IMR-90 (cell line): ENCODE results near the gene ANKFY1. TPM values are rescaled to one million over a fixed set of nuclear protein-coding genes. Genes with fewer than 3 reads are reported as not detected.

Experiments used
- ATAC-seq: fragments of 200-7000 bp; cut with Tn5 transposase; 2 replicates; pipeline ENCODE4 v1.9.1; 2020; ENCODE audit warnings: low read depth, mild to moderate bottlenecking, moderate library complexity
- BruUV-seq: library from RNA; stranded (reverse); fragments of 400-500 nt; replicated peaks from 2 replicates; lab custom pipeline; 2021; lab: Mats Ljungman, UMichigan
- CTCF ChIA-PET: fragments of 300-600 bp; formaldehyde crosslinking; extraction: SDS; loops from one replicate; lab custom pipeline; 2021; ENCODE audit warnings: antibody characterized with exemption; lab: Yijun Ruan, JAX
- POLR2A ChIA-PET: fragments of 300-600 bp; sonication (Branson Sonifier 250); formaldehyde crosslinking; loops from one replicate; lab custom pipeline; 2022; ENCODE audit warnings: antibody characterized with exemption; ENCODE audit not compliant: unreplicated experiment; lab: Charles Lee
- DNase-seq: peaks from one replicate; pipeline ENCODE4 v3.0.0; 2013
- H2AFZ ChIP-seq: replicated peaks from 2 replicates; pipeline ENCODE3; 2013; ENCODE audit warnings: low read length, mild to moderate bottlenecking; ENCODE audit not compliant: poor library complexity
- H2AK5ac ChIP-seq: 2 replicates; pipeline ENCODE4 v1.6.1; 2013; ENCODE audit warnings: low read depth, low read length, inconsistent platforms
- H2AK9ac ChIP-seq: replicated peaks from 2 replicates; pipeline ENCODE3; 2013; ENCODE audit warnings: mild to moderate bottlenecking, low read depth, low read length, moderate library complexity; ENCODE audit not compliant: poor library complexity
- H2BK120ac ChIP-seq: 2 replicates; pipeline ENCODE4 v1.6.1; 2013; ENCODE audit warnings: low read depth, low read length, inconsistent platforms
- H2BK15ac ChIP-seq: 3 replicates; pipeline ENCODE4 v1.6.1; 2013; ENCODE audit warnings: low read depth, low read length, inconsistent platforms
- H2BK20ac ChIP-seq: 2 replicates; pipeline ENCODE4 v1.6.1; 2013; ENCODE audit warnings: low read depth, mild to moderate bottlenecking, inconsistent platforms, low read length, moderate library complexity
- H2BK5ac ChIP-seq: 2 replicates; pipeline ENCODE4 v1.6.1; 2013; ENCODE audit warnings: mild to moderate bottlenecking, low read depth, low read length, inconsistent platforms; ENCODE audit not compliant: poor library complexity, severe bottlenecking
- H3K14ac ChIP-seq: replicated peaks from 2 replicates; pipeline ENCODE4 v1.6.1; 2013; ENCODE audit warnings: low read depth, low read length, inconsistent platforms
- H3K18ac ChIP-seq: 2 replicates; pipeline ENCODE4 v1.6.1; 2013; ENCODE audit warnings: low read depth, low read length, control low read depth
- H3K23ac ChIP-seq: 2 replicates; pipeline ENCODE4 v1.6.1; 2013; ENCODE audit warnings: low read depth, low read length, inconsistent platforms
- H3K27ac ChIP-seq: 2 replicates; pipeline ENCODE4 v1.5.1; 2013; ENCODE audit warnings: mild to moderate bottlenecking, control low read depth, low read length; ENCODE audit not compliant: insufficient read depth
- H3K27me3 ChIP-seq: 2 replicates; pipeline ENCODE4 v1.6.1; 2013; ENCODE audit warnings: low read length; ENCODE audit not compliant: control insufficient read depth, insufficient read depth
- H3K36me3 ChIP-seq: 2 replicates; pipeline ENCODE4 v1.6.1; 2013; ENCODE audit warnings: low read length, mixed read lengths; ENCODE audit not compliant: control insufficient read depth, insufficient read depth
- H3K4ac ChIP-seq: 2 replicates; pipeline ENCODE4 v1.6.1; 2013; ENCODE audit warnings: low read depth, low read length, inconsistent platforms
- H3K4me1 ChIP-seq: 2 replicates; pipeline ENCODE4 v1.6.1; 2013; ENCODE audit warnings: low read length, mixed read lengths; ENCODE audit not compliant: control insufficient read depth, insufficient read depth
- H3K4me2 ChIP-seq: 2 replicates; pipeline ENCODE4 v1.6.1; 2013; ENCODE audit warnings: low read depth, mild to moderate bottlenecking, control low read depth, low read length, moderate library complexity
- H3K4me3 ChIP-seq: 2 replicates; pipeline ENCODE4 v1.5.1; 2013; ENCODE audit warnings: low read depth, mild to moderate bottlenecking, control low read depth, low read length, moderate library complexity; ENCODE audit not compliant: insufficient read depth
- H3K56ac ChIP-seq: 2 replicates; pipeline ENCODE4 v1.6.1; 2013; ENCODE audit warnings: low read length, inconsistent platforms; ENCODE audit not compliant: insufficient read depth; ENCODE audit errors: extremely low read depth
- H3K79me1 ChIP-seq, 2 experiments: 2 replicates each; pipeline ENCODE4 v1.6.1; 2013; ENCODE audit warnings: low read length in 2 of 2, inconsistent platforms in 1 of 2, low read depth in 1 of 2
- H3K9ac ChIP-seq: 2 replicates; pipeline ENCODE4 v1.6.1; 2013; ENCODE audit warnings: low read depth, low read length, control low read depth
- H3K9me1 ChIP-seq: 2 replicates; pipeline ENCODE4 v1.6.1; 2013; ENCODE audit warnings: low read length, inconsistent platforms; ENCODE audit not compliant: insufficient read depth
- H3K9me3 ChIP-seq: 2 replicates; pipeline ENCODE4 v1.6.1; 2013; ENCODE audit warnings: low read length; ENCODE audit not compliant: control insufficient read depth, insufficient read depth
- H4K20me1 ChIP-seq: 2 replicates; pipeline ENCODE4 v1.6.1; 2013; ENCODE audit warnings: low read length, inconsistent platforms; ENCODE audit not compliant: insufficient read depth
- H4K5ac ChIP-seq: 2 replicates; pipeline ENCODE4 v1.6.1; 2013; ENCODE audit warnings: mild to moderate bottlenecking, low read depth, low read length, control low read depth
- H4K8ac ChIP-seq, 2 experiments: 2 replicates each; pipeline ENCODE4 v1.6.1; 2013; ENCODE audit warnings: low read depth in 2 of 2, low read length in 2 of 2, control low read depth in 1 of 2, inconsistent platforms in 1 of 2
- H4K91ac ChIP-seq: 2 replicates; pipeline ENCODE4 v1.6.1; 2013; ENCODE audit warnings: low read depth, low read length, inconsistent platforms; ENCODE audit not compliant: insufficient read depth
- FOS ChIP-seq: fragments of 150-350 bp; IDR thresholded peaks from 2 replicates; pipeline ENCODE4 v1.6.1; 2016; ENCODE audit warnings: low read depth, low read length
- MAZ ChIP-seq: IDR thresholded peaks from 2 replicates; pipeline ENCODE4 v1.6.1; 2012; ENCODE audit warnings: low read depth, mild to moderate bottlenecking, low read length, improper control_type of control experiment, moderate library complexity, borderline replicate concordance
- MXI1 ChIP-seq: IDR thresholded peaks from 2 replicates; pipeline ENCODE4 v1.6.1; 2012; ENCODE audit warnings: low read depth, mild to moderate bottlenecking, low read length, moderate library complexity, borderline replicate concordance
- WGBS, 2 experiments: methylation state at CpG; one replicate each; pipeline versions ENCODE4 v1.1.5 to v1.1.7; 2013; ENCODE audit warnings: missing lambda C conversion rate in 2 of 2; ENCODE audit not compliant: insufficient read length in 1 of 2; ENCODE audit errors: extremely low coverage in 2 of 2; 5-methylcytosine and 5-hydroxymethylcytosine counted together
- dilution Hi-C: fragments of 300-500 bp; cut with HindIII; formaldehyde crosslinking; loops from one replicate; pipeline ENCODE4 v1.14.3; 2018; ENCODE audit warnings: low sequenced_read_pairs; ENCODE audit not compliant: unreplicated experiment
- in situ Hi-C: fragments of 300-500 bp; cut with MboI; formaldehyde crosslinking; loops from 3 replicates; pipeline ENCODE4 v1.14.3; 2019; ENCODE audit warnings: low sequenced_read_pairs, inconsistent platforms, mixed read lengths
- intact Hi-C: fragments of 100-400 bp; cut with micrococcal nuclease; formaldehyde crosslinking; loops from 2 replicates; pipeline ENCODE4 v1.10.0; 2022
- polyA plus RNA-seq, 3 experiments: library from polyadenylated mRNA; depleted of rRNA; stranded (reverse); fragments of >200 nt; gene quantifications; 2 replicates each; pipeline ENCODE4 v1.2.3, GENCODE V29; 2012; ENCODE audit warnings: low replicate concordance in 1 of 3
- total RNA-seq: library from RNA; depleted of rRNA; stranded (reverse); fragments of >200 nt; gene quantifications from 2 replicates; pipeline ENCODE4 v1.2.3, GENCODE V29; 2012

Gene ANKFY1
- total and polyA plus RNA-seq, 2 of the 4 experiments (the other 2 are of a cell fraction) = 32.3 to 48.9 TPM

DNA sequence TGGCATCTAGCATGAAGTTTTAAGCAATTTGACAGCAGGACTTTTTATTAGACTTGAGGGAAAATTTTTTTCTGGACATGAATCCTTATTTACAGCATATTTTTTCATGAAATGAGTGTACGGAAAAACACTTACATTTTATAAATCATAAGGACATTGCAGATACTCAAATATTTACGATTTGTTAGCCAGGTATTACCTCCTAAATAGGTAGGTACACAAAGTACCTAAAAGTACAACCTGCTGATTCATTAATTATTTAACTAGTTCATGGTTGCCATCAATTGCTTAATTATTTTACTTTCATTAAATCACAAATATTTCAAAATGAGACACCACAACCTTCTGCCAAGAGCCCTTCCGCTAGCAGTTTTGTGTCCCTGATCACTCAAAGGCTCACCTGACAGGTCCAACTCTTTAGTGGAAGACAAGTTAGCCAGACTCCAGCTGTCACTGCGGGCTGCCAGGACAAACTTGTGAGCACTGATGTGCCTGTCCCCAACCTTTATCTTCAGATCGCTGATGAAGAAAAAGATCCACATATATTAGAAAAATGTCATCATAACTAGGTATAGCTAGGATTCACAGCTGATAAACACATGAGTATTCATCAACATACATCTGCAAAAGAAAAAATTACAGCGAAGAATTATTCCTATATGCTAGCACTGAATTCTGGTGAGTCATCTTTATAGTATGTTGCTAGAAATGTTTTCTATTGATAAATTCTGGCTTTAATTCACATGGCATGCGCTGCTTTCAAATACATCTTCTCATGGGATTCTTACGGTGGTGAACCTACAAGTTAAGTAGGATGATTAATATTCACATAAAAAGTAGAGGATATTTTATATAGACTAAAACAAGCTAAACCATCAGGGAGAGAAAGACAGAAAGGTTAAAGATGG lies 28.2 kb downstream of the ANKFY1 start:
- peak; percentile 43 for DNase-seq
- no peak overlapping the region for H3K4me3 ChIP-seq
- no peak overlapping the region for H2BK15ac ChIP-seq
- H2AK9ac ChIP-seq = no peak overlapping the region
- no peak overlapping the region for H4K91ac ChIP-seq
- H4K5ac ChIP-seq = no peak overlapping the region
- dilution Hi-C loops (no loop called here), in situ Hi-C loops (no loop called here), intact Hi-C loops (loop anchor here (5.0 kb wide), 1 partner anchor 62 kb away; no protein-coding TSS in a partner anchor)
- ChIA-PET CTCF (no interaction called here), POLR2A (interaction anchor here (0.5 kb wide), 1 partner anchor 34 kb away, joined by 3 read pairs; no protein-coding TSS in a partner anchor)
- no peak overlapping the region for H2AK5ac ChIP-seq
- H3K4ac ChIP-seq = 0 out of 2 replicates have a peak overlapping the region, but pooled peaks have one; percentile 7
- peaks cover 12 to 53% of the 10 kb centered on the region in 2 experiments for H3K79me1 ChIP-seq
- peaks cover 15% of the 10 kb centered on the region for H3K36me3 ChIP-seq
- H3K9ac ChIP-seq = no peak overlapping the region
- H3K27ac ChIP-seq = no peak overlapping the region
- no peak overlapping the region for H2BK5ac ChIP-seq
- no peak overlapping the region for H3K4me2 ChIP-seq
- H3K14ac ChIP-seq = no peak overlapping the region
- H3K18ac ChIP-seq = no peak overlapping the region
- H4K8ac ChIP-seq = no peak overlapping the region
- H3K4me1 ChIP-seq = peaks cover 15% of the 10 kb centered on the region
- H3K9me1 ChIP-seq = peaks cover 16% of the 10 kb centered on the region
- no peak overlapping the region for H2AFZ ChIP-seq
- peaks cover 22% of the 10 kb centered on the region; the same call in 1 of the 2 replicates for H4K20me1 ChIP-seq
- H3K27me3 ChIP-seq = no peaks in the 10 kb centered on the region
- WGBS, 2 experiments = no CpG with 5 or more reads among the region's 8 CpGs
- no peak for TF ChIP-seq MAZ
- peak; percentile 10; the same call in 1 of the 2 replicates for TF ChIP-seq FOS
- no peak for TF ChIP-seq MXI1
- H2BK20ac ChIP-seq = no peak overlapping the region
- peak; percentile 21; the same call in 1 of the 2 replicates for ATAC-seq
- H3K9me3 ChIP-seq = no peaks in the 10 kb centered on the region
- no peak overlapping the region for H2BK120ac ChIP-seq
- no TSS peak for BruUV-seq
- peak overlapping the region; percentile 85 for H3K23ac ChIP-seq
- no peak overlapping the region for H3K56ac ChIP-seq
